ENCODE measurements around the gene ARGFX.

Gene ARGFX

DNA sequence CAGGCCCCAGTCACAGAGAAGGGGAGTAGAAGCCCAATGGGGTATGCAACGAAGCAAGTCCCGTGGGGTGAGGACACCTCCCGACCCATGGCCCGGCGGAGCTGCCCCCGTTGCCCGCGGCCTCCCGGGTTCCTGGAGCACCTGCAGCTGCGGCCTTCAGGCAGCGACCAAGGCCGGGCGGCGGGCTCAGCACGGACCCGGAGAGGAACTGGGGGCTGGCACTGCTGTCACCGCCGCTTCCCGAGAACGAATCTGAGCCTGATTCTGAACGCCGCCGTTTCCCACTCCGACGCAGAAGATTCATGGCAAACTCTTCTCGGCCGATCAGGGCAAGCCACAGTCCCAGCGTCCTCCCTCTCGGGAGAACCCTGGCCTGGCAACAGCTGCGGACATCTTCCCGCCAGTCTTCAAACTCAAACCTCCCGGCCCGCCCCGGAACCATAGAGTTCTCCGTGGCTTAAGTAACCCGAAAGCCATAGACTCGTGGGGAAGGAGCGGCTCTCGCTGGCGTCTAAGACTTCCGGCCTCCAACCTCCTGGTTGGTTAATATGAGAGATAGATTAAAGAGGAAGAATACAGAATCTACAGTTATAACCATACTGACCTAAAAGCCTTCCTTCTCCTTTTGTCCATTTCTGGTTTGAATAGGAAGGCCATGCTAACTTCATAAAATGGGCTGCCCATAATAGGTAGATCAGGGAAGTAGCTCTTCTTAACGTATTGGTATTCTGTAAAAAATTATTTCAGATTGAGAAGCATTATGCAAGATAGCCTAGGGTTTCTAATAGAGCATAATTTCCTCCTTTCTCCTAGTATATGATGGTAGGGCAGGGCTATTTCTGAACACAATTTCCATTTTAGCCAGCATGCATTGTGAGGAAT, 21.9 kb upstream of the ARGFX start, which contains the start of gene POLQ:
POLQ (minus strand) TSS at position 415 of the 882 bp plus-strand sequence; CDS start at position 304, 111 bp downstream.
- peak; percentile 29 for FAIRE-seq
- DNase-seq (ENCODE audit: insufficient read length, low spot score) = peak; percentile 70
- TF ChIP-seq, protein P1, sequence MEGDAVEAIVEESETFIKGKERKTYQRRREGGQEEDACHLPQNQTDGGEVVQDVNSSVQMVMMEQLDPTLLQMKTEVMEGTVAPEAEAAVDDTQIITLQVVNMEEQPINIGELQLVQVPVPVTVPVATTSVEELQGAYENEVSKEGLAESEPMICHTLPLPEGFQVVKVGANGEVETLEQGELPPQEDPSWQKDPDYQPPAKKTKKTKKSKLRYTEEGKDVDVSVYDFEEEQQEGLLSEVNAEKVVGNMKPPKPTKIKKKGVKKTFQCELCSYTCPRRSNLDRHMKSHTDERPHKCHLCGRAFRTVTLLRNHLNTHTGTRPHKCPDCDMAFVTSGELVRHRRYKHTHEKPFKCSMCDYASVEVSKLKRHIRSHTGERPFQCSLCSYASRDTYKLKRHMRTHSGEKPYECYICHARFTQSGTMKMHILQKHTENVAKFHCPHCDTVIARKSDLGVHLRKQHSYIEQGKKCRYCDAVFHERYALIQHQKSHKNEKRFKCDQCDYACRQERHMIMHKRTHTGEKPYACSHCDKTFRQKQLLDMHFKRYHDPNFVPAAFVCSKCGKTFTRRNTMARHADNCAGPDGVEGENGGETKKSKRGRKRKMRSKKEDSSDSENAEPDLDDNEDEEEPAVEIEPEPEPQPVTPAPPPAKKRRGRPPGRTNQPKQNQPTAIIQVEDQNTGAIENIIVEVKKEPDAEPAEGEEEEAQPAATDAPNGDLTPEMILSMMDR (IDR thresholded peaks at IDR 0.05; ENCODE audit: insufficient read depth, missing control alignments) = no peak

DNA sequence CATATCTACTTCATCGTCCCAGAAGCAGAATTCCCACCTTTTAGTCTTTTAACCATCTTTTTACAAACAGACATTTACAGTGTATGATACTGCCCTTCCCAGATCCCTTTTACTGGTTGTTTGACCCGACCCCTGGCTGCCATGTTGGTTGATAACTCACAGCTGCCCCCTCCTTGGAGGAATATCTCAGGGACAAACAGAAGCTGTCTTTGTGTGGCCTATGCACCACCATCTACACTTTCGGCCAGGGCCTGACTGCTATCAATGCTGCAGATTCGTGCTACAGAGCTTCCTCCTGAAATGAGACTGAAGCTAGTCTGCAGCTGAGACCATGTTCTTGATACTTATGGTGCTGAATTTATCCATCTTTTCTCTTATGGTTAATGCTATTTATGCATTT, 15.4 kb upstream of the ARGFX start:
- no peak for FAIRE-seq

DNA sequence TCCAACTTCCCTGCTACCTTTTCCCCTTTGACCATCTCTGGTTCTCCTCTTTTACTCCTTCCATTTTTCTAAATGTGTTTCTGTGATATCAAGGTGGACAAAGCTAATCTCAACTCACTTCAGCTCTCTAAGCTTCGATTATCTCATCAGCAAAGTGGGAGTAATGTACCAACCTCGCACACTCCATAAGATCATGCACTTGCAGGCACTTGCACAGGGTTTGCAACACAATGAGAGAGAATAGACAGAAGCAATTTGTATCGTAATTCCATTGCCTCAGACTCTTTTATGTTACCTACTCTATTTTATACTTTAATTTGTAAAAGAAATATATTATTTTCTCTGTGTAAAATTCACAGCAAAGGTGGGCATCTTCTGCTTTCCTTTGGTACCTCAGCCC, 15.0 kb upstream of the ARGFX start:
- FAIRE-seq (no peak), DNase-seq (ENCODE audit: insufficient read length, low spot score) (no peak)
- TF ChIP-seq, protein P1 (IDR thresholded peaks at IDR 0.05; ENCODE audit: insufficient read depth, missing control alignments) = no peak

More for the DNA sequence above, 15.4 kb upstream of the ARGFX start:
- no peak for DNase-seq (ENCODE audit: insufficient read length, low spot score)
- TF ChIP-seq, protein P1 (IDR thresholded peaks at IDR 0.05; ENCODE audit: insufficient read depth, missing control alignments) = no peak

DNA sequence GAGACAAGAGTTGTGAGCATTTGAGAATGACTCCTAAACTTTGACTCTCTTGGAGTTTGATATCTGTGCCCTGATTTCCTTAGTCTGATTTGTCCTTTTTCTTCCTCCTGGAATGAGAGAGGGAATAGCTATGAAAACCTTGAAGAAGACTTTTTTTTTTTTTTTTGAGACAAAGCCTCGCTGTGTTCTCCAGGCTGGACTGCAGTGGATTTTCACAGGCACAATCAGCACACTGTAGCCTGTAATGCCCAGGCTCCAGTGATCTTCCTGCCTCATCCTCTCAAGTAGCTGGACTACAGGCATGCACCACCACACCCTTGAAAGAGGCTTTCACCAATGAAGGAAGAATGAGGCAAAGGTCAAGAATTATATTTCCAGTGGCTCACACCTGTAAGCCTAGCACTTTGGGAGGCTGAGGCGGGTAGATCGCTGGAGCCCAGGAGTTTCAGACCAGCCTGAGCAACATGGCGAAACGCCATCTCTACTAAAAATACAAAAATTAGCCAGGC, 10.3 kb upstream of the ARGFX start:
- FAIRE-seq (no peak), DNase-seq (ENCODE audit: insufficient read length, low spot score) (no peak)
- TF ChIP-seq, protein P1 (IDR thresholded peaks at IDR 0.05; ENCODE audit: insufficient read depth, missing control alignments) = no peak

DNA sequence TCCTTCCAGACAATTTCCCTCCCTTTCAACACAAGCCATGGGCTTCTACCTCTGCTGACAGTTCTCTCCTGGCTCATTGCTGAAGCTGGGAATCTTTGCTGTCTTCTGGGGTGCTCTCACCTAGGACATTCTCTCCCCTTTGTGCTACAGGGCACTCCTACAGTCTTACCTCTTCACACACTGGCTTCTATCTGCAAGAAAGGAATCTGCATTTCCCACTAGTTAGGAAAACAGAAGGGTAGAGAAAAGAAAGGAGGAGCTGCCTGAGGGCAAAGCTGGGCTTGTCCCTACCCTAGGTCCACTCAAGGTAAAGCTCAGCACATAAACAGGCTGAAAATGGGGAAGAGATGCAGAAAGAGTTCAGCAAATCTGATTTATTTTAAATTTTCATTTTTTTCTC, 5.6 kb upstream of the ARGFX start:
- TF ChIP-seq, protein P1 (IDR thresholded peaks at IDR 0.05; ENCODE audit: insufficient read depth, missing control alignments) = no peak
- no peak for FAIRE-seq
- no peak for DNase-seq (ENCODE audit: insufficient read length, low spot score)

DNA sequence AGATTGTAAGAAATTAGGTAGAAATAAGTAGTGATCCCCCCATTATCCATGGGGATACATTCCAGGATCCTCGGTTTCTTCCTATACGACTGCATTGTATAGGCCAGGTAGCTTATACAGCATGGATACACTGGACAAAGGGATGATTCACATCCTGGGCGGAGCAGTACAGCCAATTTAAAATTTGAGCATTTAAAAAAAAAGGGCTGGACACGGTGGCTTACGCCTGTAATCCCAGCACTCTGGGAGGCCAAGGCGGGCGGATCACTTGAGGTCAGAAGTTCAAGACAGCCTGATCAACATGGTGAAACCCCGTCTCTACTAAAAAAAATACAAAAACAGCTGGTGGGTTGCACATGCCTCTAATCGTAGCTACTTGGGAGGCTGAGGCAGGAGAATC, 976 bp upstream of the ARGFX start:
- TF ChIP-seq, protein P1 (IDR thresholded peaks at IDR 0.05; ENCODE audit: insufficient read depth, missing control alignments) = no peak
- no peak for DNase-seq (ENCODE audit: insufficient read length, low spot score)
- no peak for FAIRE-seq

DNA sequence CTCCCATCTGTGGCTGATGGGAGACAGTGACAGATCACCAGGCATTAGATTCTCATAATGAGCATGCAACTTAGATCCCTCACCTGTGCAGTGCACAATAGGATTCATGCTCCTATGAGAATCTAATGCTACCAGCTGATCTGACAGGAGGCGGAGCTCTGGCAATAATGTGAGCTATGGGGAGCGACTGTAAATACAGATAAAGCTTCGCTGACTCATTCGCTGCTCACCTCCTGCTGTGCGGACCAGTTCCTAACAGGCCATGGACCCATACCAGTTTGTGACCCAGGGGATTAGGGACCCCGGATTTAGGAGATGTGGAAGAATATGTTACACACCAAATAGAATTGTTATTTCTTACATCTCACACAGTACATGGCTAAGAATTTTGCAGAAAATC, 6.7 kb downstream of the ARGFX start:
- FAIRE-seq = no peak
- TF ChIP-seq, protein P1 (IDR thresholded peaks at IDR 0.05; ENCODE audit: insufficient read depth, missing control alignments) = no peak
- no peak for DNase-seq (ENCODE audit: insufficient read length, low spot score)

All from D721Med (cell line).